CMK (cell line): ENCODE data around the gene SHISA4.
"Not testable (repeated sequence)": the region's sequence is repeated elsewhere in the genome, so short reads cannot be mapped to it uniquely, and the experiment has no call there.

Experiments used
- DNase-seq: peaks from one replicate; pipeline ENCODE4 v3.0.0-alpha.2; 2010; ENCODE audit warnings: low read depth

SHISA4 gene

GRCh38 chr1:201930803-201931202, 42.1 kb downstream of the SHISA4 start:
- no peak for DNase-seq

DNA sequence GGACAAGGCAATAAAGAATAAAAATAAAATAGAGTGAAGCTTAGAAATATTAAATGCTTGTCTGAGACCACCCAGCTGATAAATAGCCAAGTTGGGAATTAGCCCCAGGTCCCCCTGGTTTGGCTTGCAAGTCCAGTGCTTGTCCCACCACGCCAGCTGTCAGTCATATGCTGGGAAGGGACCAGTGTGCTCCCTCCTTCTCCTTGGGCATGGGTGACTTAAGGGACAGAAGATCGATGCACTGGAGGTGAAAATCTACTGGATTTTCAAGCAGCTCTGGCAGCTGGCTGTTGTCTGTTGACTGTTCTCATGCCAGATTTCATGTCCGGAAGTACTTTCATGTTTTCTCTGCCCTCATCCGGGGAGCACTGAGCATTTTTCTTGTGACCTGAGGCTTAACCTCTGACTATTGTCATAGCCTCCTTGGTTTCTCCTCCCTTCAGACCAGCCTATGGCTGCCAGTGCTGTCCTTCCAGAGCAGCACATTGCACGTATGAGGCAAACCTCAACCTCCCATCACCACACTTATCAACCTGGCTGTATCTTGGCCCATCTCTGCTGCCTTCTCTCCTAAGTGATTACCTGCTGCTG, 45.2 kb downstream of the SHISA4 start:
- no peak for DNase-seq

DNA sequence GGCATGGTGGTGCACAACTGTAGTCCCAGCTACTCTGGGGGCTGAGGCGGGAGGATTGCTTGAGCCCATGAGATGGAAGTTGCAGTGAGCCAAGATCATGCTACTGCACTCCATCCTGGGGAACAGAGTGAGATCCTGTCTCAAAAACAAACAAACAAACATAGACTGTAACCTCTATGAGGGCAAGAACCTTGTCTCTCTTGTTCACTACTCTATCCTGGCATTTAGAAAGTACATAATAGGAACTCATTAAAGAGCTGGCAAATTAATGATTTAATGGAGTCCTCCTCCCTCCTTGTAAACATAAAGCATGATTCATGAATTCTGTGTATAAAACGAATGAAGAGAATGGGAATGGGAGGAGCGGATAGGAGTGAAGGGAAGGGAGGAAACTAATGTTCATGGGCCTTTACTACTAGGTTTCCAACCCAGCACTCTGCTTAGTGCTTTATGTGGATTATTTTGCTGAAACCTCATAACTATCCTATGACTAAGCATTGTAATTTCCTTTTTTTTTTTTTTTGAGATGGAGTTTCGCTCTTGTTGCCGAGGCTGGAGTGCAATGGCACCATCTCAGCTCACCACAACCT, 49.0 kb downstream of the SHISA4 start:
- no peak for DNase-seq

GRCh38 chr1:201938440-201939035, 49.8 kb downstream of the SHISA4 start:
- no peak for DNase-seq

DNA sequence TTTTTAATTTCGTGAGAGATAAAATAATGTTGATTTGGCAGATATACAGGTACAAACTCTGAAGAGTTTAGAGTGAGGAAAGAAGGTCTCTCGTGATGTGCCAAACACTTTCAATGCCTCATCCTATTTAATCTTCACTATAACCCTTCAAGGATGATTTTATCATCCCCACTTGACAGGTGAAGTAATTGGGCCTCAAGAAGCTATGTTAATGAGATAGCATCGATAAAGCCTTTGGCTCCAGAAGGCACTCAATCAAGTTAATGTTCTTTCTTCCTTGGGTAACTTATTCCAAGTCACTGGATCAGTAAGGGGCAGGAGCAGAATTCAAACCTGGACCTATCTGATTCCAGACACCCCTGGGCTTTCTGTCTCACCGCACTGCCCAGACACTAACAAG, 50.5 kb downstream of the SHISA4 start:
- DNase-seq: no peak

- no peak for DNase-seq
These were observed 50.9 kb downstream of the SHISA4 start for GRCh38 chr1:201939574-201939973.

DNA sequence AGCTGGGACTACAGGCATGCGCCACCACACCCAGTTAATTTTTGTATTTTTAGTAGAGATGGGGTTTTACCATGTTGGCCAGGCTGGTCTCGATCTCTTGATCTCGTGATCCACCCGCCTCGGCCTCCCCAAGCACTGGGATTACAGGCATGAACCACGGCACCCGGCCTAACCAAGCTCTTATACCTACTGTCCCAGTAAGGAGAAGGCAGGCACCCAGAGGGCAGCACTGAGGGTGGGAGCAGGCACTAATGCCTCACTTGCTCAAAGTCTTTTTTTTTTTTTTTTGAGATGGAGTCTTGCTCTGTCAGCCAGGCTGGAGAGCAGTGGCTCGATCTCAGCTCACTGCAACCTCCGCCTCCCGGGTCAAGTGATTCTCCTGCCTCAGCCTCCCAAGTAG, 51.6 kb downstream of the SHISA4 start:
- not testable (repeated sequence) for DNase-seq

- no peak for DNase-seq
These were observed 52.9 kb downstream of the SHISA4 start for GRCh38 chr1:201941420-201942128.

DNA sequence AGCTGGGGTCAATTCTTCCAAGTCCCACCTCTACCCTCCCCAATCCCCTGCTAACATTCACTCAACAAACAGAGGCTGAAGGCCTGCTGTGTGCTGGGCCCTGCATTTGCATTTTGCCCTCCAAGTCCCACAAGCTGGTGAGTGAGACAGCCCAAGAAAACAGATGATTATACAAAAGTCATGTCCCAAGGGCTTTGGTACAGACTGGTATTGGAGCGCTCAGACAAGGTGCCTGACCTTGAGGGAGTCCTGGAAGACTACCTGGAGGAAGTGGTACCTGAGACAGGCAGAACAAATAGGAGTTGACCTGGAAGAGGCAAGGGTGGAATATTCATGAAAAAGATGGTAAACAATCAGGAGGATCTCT, 53.4 kb downstream of the SHISA4 start:
- no peak for DNase-seq
